Activated T-cell treated with anti-CD3 and anti-CD28 coated beads, Interleukin-2, amount 50 U/mL, for 72 hours (primary cell): ENCODE results near the gene TRIM71. TPM values are rescaled to one million over a fixed set of nuclear protein-coding genes. Genes with fewer than 3 reads are reported as not detected.

Source experiments
- ATAC-seq, 2 donors: fragments of 150-1000 bp; cut with Tn5 transposase; replicated peaks in 1 of 2; 2 replicates each; pipeline ENCODE4 v1.10.0; 2021; ENCODE audit warnings: moderate library complexity in 2 of 2, mild to moderate bottlenecking in 1 of 2
- DNase-seq, 2 donors: peaks; one replicate each; pipeline ENCODE4 v3.0.0; 2021 to 2022; ENCODE audit warnings: mixed read lengths in 1 of 2
- H3K27ac Mint-ChIP-seq: one replicate; pipeline ENCODE4 v1.8.0; 2022; ENCODE audit warnings: mild to moderate bottlenecking, moderate library complexity, mixed read lengths
- H3K27me3 Mint-ChIP-seq: one replicate; pipeline ENCODE4 v1.8.0; 2022; ENCODE audit warnings: low read depth, mixed read lengths
- H3K36me3 Mint-ChIP-seq, 2 donors: one replicate each; pipeline ENCODE4 v1.8.0; 2022; ENCODE audit warnings: mixed read lengths in 2 of 2, mild to moderate bottlenecking in 1 of 2; ENCODE audit not compliant: insufficient read depth in 2 of 2
- H3K4me1 Mint-ChIP-seq: one replicate; pipeline ENCODE4 v1.8.0; 2022; ENCODE audit warnings: low read depth, mixed read lengths
- H3K4me3 Mint-ChIP-seq, 2 donors: one replicate each; pipeline ENCODE4 v1.8.0; 2022; ENCODE audit warnings: mild to moderate bottlenecking in 2 of 2, mixed read lengths in 2 of 2, moderate library complexity in 2 of 2
- H3K9me3 Mint-ChIP-seq, 2 donors: one replicate each; pipeline ENCODE4 v1.8.0; 2022; ENCODE audit warnings: mixed read lengths in 2 of 2
- total RNA-seq, 2 donors: library from RNA; stranded (reverse); gene quantifications; one replicate each; pipeline ENCODE4 v1.2.3, GENCODE V29; 2022

The TRIM71 gene
- total RNA-seq, 2 donors from 2014 or later = 0.02 to 0.07 TPM

GRCh38 chr3:32852146-32852545, 34.3 kb downstream of the TRIM71 start:
- no peaks in the 10 kb centered on the region for H3K4me1 Mint-ChIP-seq

GRCh38 chr3:32855350-32855953, 37.7 kb downstream of the TRIM71 start:
- Mint-ChIP-seq H3K4me1 (no peaks in the 10 kb centered on the region), H3K9me3 (no peaks in the 10 kb centered on the region), H3K36me3 (no peaks in the 10 kb centered on the region), H3K4me3 (no peak overlapping the region), H3K27me3 (peaks cover 13% of the 10 kb centered on the region), H3K27ac (no peak overlapping the region)
- ATAC-seq (no peak), DNase-seq (no peak)

More at GRCh38 chr3:32852146-32852545, 34.3 kb downstream of the TRIM71 start:
- Mint-ChIP-seq H3K4me3 (no peak overlapping the region), H3K27me3 (peaks cover 11% of the 10 kb centered on the region), H3K36me3 (no peaks in the 10 kb centered on the region), H3K27ac (no peak overlapping the region), H3K9me3 (no peaks in the 10 kb centered on the region)
- DNase-seq = no peak
- no peak for ATAC-seq

- Mint-ChIP-seq H3K36me3 (no peaks in the 10 kb centered on the region), H3K27ac (no peak overlapping the region), H3K4me3 (no peak overlapping the region), H3K4me1 (no peaks in the 10 kb centered on the region), H3K27me3 (peaks cover 13% of the 10 kb centered on the region), H3K9me3 (no peaks in the 10 kb centered on the region)
- ATAC-seq = no peak
- no peak for DNase-seq
Observed at GRCh38 chr3:32856355-32856889, 38.6 kb downstream of the TRIM71 start.

GRCh38 chr3:32856901-32857507, 39.2 kb downstream of the TRIM71 start:
- Mint-ChIP-seq H3K36me3 (no peaks in the 10 kb centered on the region), H3K4me3 (no peak overlapping the region), H3K27me3 (peaks cover 13% of the 10 kb centered on the region), H3K4me1 (no peaks in the 10 kb centered on the region), H3K9me3 (no peaks in the 10 kb centered on the region), H3K27ac (no peak overlapping the region)
- ATAC-seq (no peak), DNase-seq (no peak)

- Mint-ChIP-seq H3K9me3 (no peaks in the 10 kb centered on the region), H3K4me1 (no peaks in the 10 kb centered on the region), H3K27me3 (peaks cover 13% of the 10 kb centered on the region), H3K36me3 (no peaks in the 10 kb centered on the region), H3K4me3 (no peak overlapping the region), H3K27ac (no peak overlapping the region)
- DNase-seq (no peak), ATAC-seq (no peak)
Observed at GRCh38 chr3:32857921-32858320, 40.1 kb downstream of the TRIM71 start.

- H3K4me1 Mint-ChIP-seq = no peaks in the 10 kb centered on the region
- H3K27ac Mint-ChIP-seq = no peak overlapping the region
- H3K36me3 Mint-ChIP-seq = no peaks in the 10 kb centered on the region
- H3K9me3 Mint-ChIP-seq = no peaks in the 10 kb centered on the region
- DNase-seq (no peak), ATAC-seq (no peak)
- peaks cover 14% of the 10 kb centered on the region for H3K27me3 Mint-ChIP-seq
- H3K4me3 Mint-ChIP-seq = no peak overlapping the region
Observed at GRCh38 chr3:32859604-32860237, 41.9 kb downstream of the TRIM71 start.

GRCh38 chr3:32860499-32860898, 42.7 kb downstream of the TRIM71 start:
- ATAC-seq (no peak), DNase-seq (no peak)
- peaks cover 14% of the 10 kb centered on the region for H3K27me3 Mint-ChIP-seq
- H3K36me3 Mint-ChIP-seq = no peaks in the 10 kb centered on the region
- no peak overlapping the region for H3K27ac Mint-ChIP-seq
- no peaks in the 10 kb centered on the region for H3K9me3 Mint-ChIP-seq
- no peak overlapping the region for H3K4me3 Mint-ChIP-seq
- no peaks in the 10 kb centered on the region for H3K4me1 Mint-ChIP-seq

GRCh38 chr3:32861681-32862080, 43.9 kb downstream of the TRIM71 start:
- H3K4me1 Mint-ChIP-seq = no peaks in the 10 kb centered on the region
- H3K9me3 Mint-ChIP-seq = no peaks in the 10 kb centered on the region
- DNase-seq (no peak), ATAC-seq (no peak)
- peaks cover 18% of the 10 kb centered on the region for H3K27me3 Mint-ChIP-seq
- no peak overlapping the region for H3K4me3 Mint-ChIP-seq
- no peak overlapping the region for H3K27ac Mint-ChIP-seq
- H3K36me3 Mint-ChIP-seq = no peaks in the 10 kb centered on the region

GRCh38 chr3:32862247-32862935, 44.6 kb downstream of the TRIM71 start:
- ATAC-seq = no peak
- Mint-ChIP-seq H3K27ac (no peak overlapping the region), H3K36me3 (no peaks in the 10 kb centered on the region), H3K9me3 (no peaks in the 10 kb centered on the region), H3K27me3 (peaks cover 13% of the 10 kb centered on the region), H3K4me1 (no peaks in the 10 kb centered on the region), H3K4me3 (no peak overlapping the region)
- no peak for DNase-seq

GRCh38 chr3:32862936-32863487, 45.2 kb downstream of the TRIM71 start:
- Mint-ChIP-seq H3K27ac (no peak overlapping the region), H3K36me3 (no peaks in the 10 kb centered on the region), H3K4me3 (no peak overlapping the region), H3K9me3 (no peaks in the 10 kb centered on the region), H3K27me3 (peaks cover 13% of the 10 kb centered on the region), H3K4me1 (no peaks in the 10 kb centered on the region)
- DNase-seq = no peak
- no peak for ATAC-seq

GRCh38 chr3:32865383-32865782, 47.6 kb downstream of the TRIM71 start:
- Mint-ChIP-seq H3K4me1 (no peaks in the 10 kb centered on the region), H3K27ac (no peak overlapping the region), H3K4me3 (no peak overlapping the region), H3K27me3 (peaks cover 17% of the 10 kb centered on the region), H3K36me3 (no peaks in the 10 kb centered on the region), H3K9me3 (no peaks in the 10 kb centered on the region)
- peak in 1 of 2 donors; percentile 51 for ATAC-seq
- no peak for DNase-seq

GRCh38 chr3:32866533-32866932, 48.7 kb downstream of the TRIM71 start:
- Mint-ChIP-seq H3K27ac (no peak overlapping the region), H3K4me3 (no peak overlapping the region), H3K27me3 (peaks cover 25% of the 10 kb centered on the region), H3K4me1 (no peaks in the 10 kb centered on the region), H3K9me3 (no peaks in the 10 kb centered on the region), H3K36me3 (no peaks in the 10 kb centered on the region)
- ATAC-seq (no peak), DNase-seq (no peak)

- Mint-ChIP-seq H3K9me3 (no peaks in the 10 kb centered on the region), H3K36me3 (no peaks in the 10 kb centered on the region), H3K4me3 (no peak overlapping the region), H3K27ac (no peak overlapping the region), H3K4me1 (no peaks in the 10 kb centered on the region), H3K27me3 (peaks cover 36% of the 10 kb centered on the region)
- no peak for DNase-seq
- ATAC-seq = no peak
Observed at GRCh38 chr3:32867954-32868353, 50.2 kb downstream of the TRIM71 start.
